ENCODE measurements around the gene GTF3C5. TPM values are rescaled to one million over a fixed set of nuclear protein-coding genes. Genes with fewer than 3 reads are reported as not detected.

GTF3C5 gene
- total and polyA plus RNA-seq, 10 of the 15 experiments (the other 5 are each of a cell fraction or from before 2014, with no cell fraction given) = 2.2 to 81.1 (median 68.7) TPM

GRCh38 chr9:133023117-133023890 is 7.5 kb upstream of the GTF3C5 start (continued):
- TF ChIP-seq PRDM15 (CRISPR knock-in tag; IDR thresholded peaks at IDR 0.05) = no peak

GRCh38 chr9:133026426-133026825 is 4.4 kb upstream of the GTF3C5 start:
- ChIA-PET RAD21 (ENCODE audit: unreplicated experiment) (interaction anchor here (1.4 to 1.8 kb wide), 2 partner anchors 118 to 121 kb away, joined by 3 to 6 read pairs; no protein-coding TSS in a partner anchor), SMC1A (ENCODE audit: uncharacterized antibody, unreplicated experiment) (interaction anchor here (1.0 kb wide), 1 partner anchor 118 kb away, joined by 3 read pairs; no protein-coding TSS in a partner anchor), POLR2A (interaction anchor here (0.6 to 1.3 kb wide), 2 partner anchors 117 to 128 kb away, joined by 3 read pairs; no protein-coding TSS in a partner anchor), CTCF (interaction anchor here (1.0 to 2.1 kb wide), 4 partner anchors 48 to 154 kb away, joined by 3 to 8 read pairs (median 4); partner anchors contain the start of gene GFI1B)
- Histone ChIP-seq H3K4me2 (ENCODE audit: control insufficient read depth, insufficient read depth) (no peak overlapping the region), H3K79me2 (ENCODE audit: control insufficient read depth, insufficient read depth, low read length) (peaks cover 18% of the 10 kb centered on the region), H3K36me3 (ENCODE audit: control insufficient read depth in 2 of 2, insufficient read depth in 2 of 2, low read length in 1 of 2) (no peaks in the 10 kb centered on the region), H2AFZ (ENCODE audit: control insufficient read depth, low read depth, low read length) (no peak overlapping the region), H3K9me3 (replicated peaks; ENCODE audit: control insufficient read depth, insufficient read depth, low read length) (no peaks in the 10 kb centered on the region; the same call in 2 of the 3 replicates), H3K4me1 (ENCODE audit: control insufficient read depth, insufficient read depth, low read length) (peaks cover 15% of the 10 kb centered on the region), H3K9ac (ENCODE audit: control insufficient read depth, insufficient read depth, low read length) (no peak overlapping the region), H3K4me3 (no peak overlapping the region), H4K20me1 (ENCODE audit: control insufficient read depth, insufficient read depth) (no peaks in the 10 kb centered on the region), H3K27me3 (replicated peaks in 1 of 2; ENCODE audit: control insufficient read depth in 2 of 2, insufficient read depth in 2 of 2, low read length in 1 of 2) (no peaks in the 10 kb centered on the region), H3K27ac (ENCODE audit: control insufficient read depth, insufficient read depth) (no peak overlapping the region)
- intact Hi-C loops (cut with micrococcal nuclease; ENCODE audit: unreplicated experiment) (loop anchor here (10.0 kb wide), 1 partner anchor 458 kb away; no protein-coding TSS in a partner anchor), in situ Hi-C loops (cut with MboI) (no loop called here)
- BruUV-seq (replicated peaks) = no TSS peak
- no peak for TF ChIP-seq NRF1 (conservative IDR thresholded peaks at IDR 0.05; ENCODE audit: low read depth, low read length)
- TF ChIP-seq PKNOX1 (IDR thresholded peaks at IDR 0.05) = no peak
- 36% methylated on average over 3 of the region's 3 CpGs for WGBS (ENCODE audit: insufficient coverage, insufficient replicate concordance, low lambda C conversion rate, missing lambda C conversion rate)
- ATAC-seq = no peak
- FAIRE-seq = no peak
- no peak for DNase-seq (ENCODE audit: low read depth, low spot score)
